Right lobe of liver (tissue), 4 donors: Measurements from ENCODE around the gene PPP1R3C.

ENCODE experiments used
- POLR2A ChIP-seq: fragments of 450-650 bp; IDR thresholded peaks from one replicate; pipeline ENCODE4 v1.6.1; 2017; ENCODE audit warnings: antibody characterized with exemption, mild to moderate bottlenecking
- TF ChIP-seq, protein P1 (sequence below), 4 donors: fragments of 200-600 bp in 3 of 4; fragments of 450-650 bp in 1 of 4; IDR thresholded peaks; one replicate each; pipeline versions ENCODE4 v1.5.1 to v1.8.0; 2016 to 2022; ENCODE audit warnings: antibody characterized with exemption in 4 of 4, mild to moderate bottlenecking in 2 of 4
- donor health status: DM: no; HTN: no; CAD: no.
- donor health status: DM: no; HTN: no; CAD: no.
- donor health status: DM: no; HTN: yes; CAD: no.

- TF ChIP-seq, protein P1, sequence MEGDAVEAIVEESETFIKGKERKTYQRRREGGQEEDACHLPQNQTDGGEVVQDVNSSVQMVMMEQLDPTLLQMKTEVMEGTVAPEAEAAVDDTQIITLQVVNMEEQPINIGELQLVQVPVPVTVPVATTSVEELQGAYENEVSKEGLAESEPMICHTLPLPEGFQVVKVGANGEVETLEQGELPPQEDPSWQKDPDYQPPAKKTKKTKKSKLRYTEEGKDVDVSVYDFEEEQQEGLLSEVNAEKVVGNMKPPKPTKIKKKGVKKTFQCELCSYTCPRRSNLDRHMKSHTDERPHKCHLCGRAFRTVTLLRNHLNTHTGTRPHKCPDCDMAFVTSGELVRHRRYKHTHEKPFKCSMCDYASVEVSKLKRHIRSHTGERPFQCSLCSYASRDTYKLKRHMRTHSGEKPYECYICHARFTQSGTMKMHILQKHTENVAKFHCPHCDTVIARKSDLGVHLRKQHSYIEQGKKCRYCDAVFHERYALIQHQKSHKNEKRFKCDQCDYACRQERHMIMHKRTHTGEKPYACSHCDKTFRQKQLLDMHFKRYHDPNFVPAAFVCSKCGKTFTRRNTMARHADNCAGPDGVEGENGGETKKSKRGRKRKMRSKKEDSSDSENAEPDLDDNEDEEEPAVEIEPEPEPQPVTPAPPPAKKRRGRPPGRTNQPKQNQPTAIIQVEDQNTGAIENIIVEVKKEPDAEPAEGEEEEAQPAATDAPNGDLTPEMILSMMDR (IDR thresholded peaks at IDR 0.05): no peak
- no peak for TF ChIP-seq POLR2A
Measured at GRCh38 chr10:91664426-91664825, 31.6 kb upstream of the PPP1R3C start.
